Nucleus accumbens (tissue), 56 donors: ENCODE results near the gene ADAM10.

Experiments used
- DNase-seq, 56 donors: peaks; one replicate each; lab custom pipeline; 2025; lab: John Stamatoyannopoulos, UW

ADAM10 gene

GRCh38 chr15:58682234-58682633, 67.3 kb downstream of the ADAM10 start:
- no peak for DNase-seq

DNA sequence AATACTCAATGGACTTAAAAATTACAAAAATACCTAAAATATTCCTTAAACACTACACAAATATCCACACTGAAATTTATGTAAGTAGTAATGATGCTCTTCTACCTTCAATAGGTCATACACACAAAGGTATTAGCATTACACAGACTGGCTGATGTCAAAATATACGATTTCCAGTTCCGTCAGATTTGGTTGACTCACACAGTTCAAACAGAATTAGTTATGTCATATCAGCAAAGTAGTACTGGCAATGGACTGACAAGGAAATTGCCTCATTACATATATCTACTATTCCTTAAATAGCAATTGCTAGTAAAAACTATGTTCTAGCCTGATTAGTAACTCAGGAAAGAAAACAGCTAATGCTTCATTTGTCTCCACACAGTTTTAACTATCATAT, 70.8 kb downstream of the ADAM10 start:
- DNase-seq, result no peak

DNA sequence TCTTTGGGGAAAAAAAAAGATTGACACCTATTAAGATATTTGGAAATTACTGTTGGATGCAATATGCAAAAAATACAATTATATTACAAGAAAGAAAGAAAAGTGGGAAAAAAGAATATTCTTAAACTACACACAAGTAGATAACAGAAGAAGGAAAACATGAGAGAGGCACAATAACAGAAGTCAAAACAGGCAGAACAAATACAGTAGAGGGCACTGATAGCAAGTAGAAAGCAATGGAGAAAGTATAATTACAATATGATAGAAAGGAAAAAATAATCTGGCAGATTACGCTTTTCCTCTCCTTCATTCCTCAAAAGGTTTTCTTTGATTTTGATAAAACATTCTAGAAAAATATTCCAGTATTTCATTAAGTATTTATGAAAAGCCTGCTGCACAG, 72.1 kb downstream of the ADAM10 start:
- no peak for DNase-seq

DNA sequence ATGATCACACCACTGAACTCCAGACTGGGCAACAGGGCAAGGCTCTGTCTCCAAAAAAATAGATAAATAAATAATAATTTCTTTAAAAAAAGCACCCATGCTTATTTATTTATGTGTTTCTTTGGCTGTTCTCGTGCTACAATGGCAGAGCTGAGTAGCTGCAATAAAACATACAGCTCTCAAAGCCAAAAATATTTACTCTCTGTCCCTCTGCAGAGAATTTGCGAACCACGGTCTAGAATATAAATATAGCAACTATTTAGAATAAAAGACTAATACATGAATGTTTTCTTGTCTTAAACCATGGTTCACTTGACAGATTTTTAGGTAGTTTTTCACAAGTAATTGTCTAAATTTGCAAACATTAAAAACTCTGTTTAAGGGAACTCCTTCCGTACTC, 72.7 kb downstream of the ADAM10 start:
- DNase-seq, result no peak

DNA sequence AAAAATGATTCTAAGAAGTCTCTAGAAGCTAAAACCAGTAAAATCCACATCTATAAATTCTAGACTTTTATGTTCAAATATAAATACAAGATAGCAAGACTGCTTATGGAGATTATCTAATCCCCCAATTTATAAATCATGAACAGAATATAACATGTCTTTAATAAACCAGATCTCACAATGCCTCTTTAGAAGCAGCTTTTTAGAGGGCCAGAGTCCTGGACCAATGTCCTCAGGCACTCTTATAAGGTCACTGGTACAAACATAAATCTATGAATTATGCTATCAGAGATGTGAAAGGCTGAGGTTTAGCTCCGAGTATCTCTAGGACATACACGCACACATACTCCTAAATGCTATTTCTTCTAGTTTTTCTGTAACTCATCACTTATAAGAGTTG, 78.3 kb downstream of the ADAM10 start:
- DNase-seq, result no peak

- DNase-seq, result no peak
These were observed 80.4 kb downstream of the ADAM10 start for GRCh38 chr15:58669108-58669507.

DNA sequence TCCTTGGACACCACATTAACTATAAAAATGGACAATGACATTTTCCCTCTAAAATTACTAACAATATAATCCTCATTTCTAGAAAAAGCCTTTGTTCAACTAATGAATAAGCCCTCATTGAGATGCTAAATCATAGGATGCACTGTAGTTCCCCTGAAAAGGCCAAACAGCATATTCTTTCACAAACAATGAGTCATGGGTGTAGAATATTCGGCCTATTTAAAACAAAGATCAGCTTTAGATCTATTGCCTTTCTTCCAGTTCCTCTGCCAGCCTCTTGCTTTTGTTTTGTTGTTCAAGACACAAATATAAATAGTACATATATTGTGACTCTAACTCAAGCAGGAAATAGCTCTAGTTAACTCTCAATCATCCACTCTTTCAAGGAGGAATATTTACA, 82.5 kb downstream of the ADAM10 start:
- peak in 4 of 56 donors; percentile 7 to 43 (median 26) for DNase-seq

GRCh38 chr15:58665672-58666071, 83.8 kb downstream of the ADAM10 start:
- DNase-seq, result no peak

DNA sequence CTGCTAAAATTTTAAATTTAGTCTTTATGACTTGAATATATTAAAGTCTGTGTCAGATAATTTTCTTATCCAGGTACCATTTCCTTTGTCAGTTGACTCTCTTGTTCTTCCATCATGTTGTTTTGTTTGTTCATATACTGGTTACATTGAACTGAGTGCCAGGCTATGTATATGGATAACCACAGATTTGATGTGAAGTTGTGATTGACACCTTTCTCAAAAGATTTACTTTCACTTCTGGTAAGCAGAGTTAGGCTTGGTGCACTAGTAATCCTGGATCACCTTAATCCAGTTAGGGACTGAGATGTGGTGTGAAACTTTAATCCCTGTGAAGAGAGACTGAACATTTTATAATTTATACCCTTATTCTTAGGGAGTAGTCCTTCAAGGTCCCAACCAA, 99.4 kb downstream of the ADAM10 start:
- DNase-seq, result no peak

- no peak for DNase-seq
These were observed 100.3 kb downstream of the ADAM10 start for GRCh38 chr15:58649175-58649574.

GRCh38 chr15:58643996-58644395, 105.5 kb downstream of the ADAM10 start:
- DNase-seq, result no peak

DNA sequence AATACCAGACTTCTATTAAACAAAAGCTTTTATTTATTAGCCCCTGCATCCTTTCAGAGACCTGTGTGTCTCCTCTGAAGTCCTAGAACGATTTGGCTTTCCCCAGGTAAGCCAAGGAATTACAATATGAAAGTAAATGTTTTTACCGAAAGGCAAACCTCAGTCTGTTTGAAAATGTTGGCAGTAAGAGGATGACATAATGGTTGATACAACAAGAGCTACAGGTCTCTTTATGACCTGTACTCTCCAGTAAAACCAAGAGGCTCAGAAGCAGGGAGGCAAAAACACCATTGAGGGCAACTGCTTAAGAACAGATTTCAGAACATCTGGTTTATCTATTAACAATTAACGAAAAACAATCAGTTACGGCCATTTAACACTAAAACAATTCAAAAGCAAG, 107.8 kb downstream of the ADAM10 start:
- no peak for DNase-seq

GRCh38 chr15:58639992-58640391, 109.5 kb downstream of the ADAM10 start:
- DNase-seq, result no peak

DNA sequence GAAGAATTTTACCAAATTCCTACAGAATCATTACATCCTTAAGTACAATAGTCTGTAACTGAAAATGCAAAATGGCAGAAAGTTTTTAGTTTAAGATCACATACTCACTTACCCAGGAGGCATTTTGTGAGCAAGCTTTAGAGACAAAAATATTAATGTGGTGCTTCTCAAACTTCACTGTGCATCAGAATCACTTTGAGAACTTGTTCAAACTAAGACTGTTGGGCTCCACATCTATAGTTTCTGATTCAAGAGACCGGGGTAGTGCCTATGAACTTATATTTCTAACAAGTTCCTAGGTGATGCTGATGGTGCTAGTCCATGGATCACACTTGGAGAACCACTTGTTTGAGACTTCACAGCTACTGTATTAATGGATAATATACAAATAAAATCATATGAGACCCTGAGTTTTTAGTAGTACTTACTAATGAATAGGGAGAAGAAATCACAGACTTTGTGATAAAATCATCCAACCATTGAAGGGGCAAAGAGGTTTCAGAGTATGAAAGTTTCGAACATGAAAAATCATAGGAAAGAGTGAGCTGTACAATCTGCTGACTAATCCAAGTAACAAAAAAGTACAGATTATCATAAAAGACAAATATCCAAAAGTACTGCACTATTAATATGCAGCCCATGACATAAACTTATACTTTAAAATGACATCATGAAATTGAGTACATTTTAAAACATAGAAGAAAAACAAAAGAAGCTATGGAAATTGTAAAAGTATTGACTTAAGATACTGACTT, 110.3 kb downstream of the ADAM10 start:
- DNase-seq, result no peak

- DNase-seq, result no peak
These were observed 116.7 kb downstream of the ADAM10 start for GRCh38 chr15:58632789-58633188.

DNA sequence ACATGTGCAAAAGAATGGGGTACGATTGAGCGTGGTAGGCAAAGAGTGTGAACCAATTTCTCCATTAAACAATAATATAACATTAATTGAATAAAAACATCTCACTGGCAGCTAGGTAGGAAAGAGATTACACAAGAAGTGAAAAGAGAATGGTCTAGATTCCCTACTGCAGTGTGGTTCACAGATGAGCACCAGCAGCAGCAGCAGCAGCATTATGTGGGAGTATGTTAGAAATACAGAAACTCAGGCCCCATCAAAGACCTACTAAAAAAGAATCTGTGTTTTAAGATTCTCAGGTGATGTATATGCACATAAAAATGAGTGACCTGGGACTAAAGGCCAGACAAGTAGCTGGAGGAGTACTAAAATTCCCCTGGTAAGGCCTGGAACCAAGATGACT, 118.2 kb downstream of the ADAM10 start:
- DNase-seq, result no peak

- DNase-seq, result no peak
These were observed 119.9 kb downstream of the ADAM10 start for GRCh38 chr15:58629625-58630024.

- no peak for DNase-seq
These were observed 121.1 kb downstream of the ADAM10 start for GRCh38 chr15:58628206-58628947.

- DNase-seq, result no peak
These were observed 121.8 kb downstream of the ADAM10 start for GRCh38 chr15:58627701-58628100.

DNA sequence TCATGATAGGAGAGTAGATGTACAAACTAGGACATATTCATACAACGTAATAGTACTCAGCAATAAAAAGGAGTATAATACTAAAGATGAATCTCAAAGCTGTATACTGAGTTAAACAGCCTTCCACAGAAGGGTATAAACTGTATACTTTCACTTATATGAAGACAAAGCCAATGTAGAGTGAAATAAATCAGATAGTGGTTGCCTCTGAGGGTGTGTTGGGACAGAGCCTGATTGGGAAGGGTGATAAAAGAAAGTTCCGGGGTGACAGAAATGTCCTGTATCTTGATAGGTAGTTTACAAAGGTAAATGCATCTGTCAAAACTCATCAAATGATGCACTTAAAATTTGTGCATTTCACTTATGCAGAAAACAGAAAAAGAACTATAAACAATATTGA, 122.5 kb downstream of the ADAM10 start:
- no peak for DNase-seq

DNA sequence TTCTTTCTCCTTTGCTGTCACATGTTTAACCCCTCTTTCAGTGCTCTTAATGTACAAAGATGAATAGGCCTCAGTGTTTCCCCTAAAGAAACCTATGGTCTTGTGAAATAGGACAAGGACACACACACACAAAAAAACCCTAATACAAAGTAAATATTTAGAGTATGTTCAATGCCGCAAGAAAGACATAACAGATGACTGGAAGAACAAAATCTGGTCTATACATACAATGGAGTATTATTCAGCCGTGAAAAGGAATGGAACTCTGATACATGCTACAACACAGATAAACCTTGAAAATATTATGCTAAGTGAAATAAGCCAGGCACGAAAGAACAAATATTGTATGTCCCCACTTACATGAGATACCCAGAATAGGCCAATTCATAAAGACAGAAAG, 123.1 kb downstream of the ADAM10 start:
- DNase-seq, result no peak

- DNase-seq, result no peak
These were observed 126.6 kb downstream of the ADAM10 start for GRCh38 chr15:58622877-58623276.
